ENCODE measurements around the gene NRP2. TPM values are rescaled to one million over a fixed set of nuclear protein-coding genes. Genes with fewer than 3 reads are reported as not detected.

Gene NRP2
- total and polyA plus RNA-seq, 2 of the 13 experiments (the other 11 are each of a cell fraction or from before 2014, with no cell fraction given): 0.65 to 1.4 TPM

- H3K27ac ChIP-seq (ENCODE audit: extremely low read length, insufficient read depth, low read length): no peak overlapping the region
- H3K4me3 ChIP-seq (replicated peaks in 1 of 3; ENCODE audit: insufficient read depth in 1 of 3, low read depth in 2 of 3, low read length in 3 of 3): no peak overlapping the region
- no peak overlapping the region for H3K9ac ChIP-seq (ENCODE audit: insufficient read depth, low read depth, low read length)
- H3K4me2 ChIP-seq (ENCODE audit: low read depth, low read length): no peak overlapping the region
- ATAC-seq (no peak), DNase-seq (ENCODE audit: low spot score) (no peak), FAIRE-seq (no peak)
- no peak for TF ChIP-seq KLF9 (CRISPR knock-in tag; IDR thresholded peaks at IDR 0.05; ENCODE audit: low read depth)
- TF ChIP-seq XRCC5 (optimal IDR thresholded peaks at IDR 0.05; ENCODE audit: low read length): no peak
- TF ChIP-seq ZNF629 (CRISPR knock-in tag; conservative IDR thresholded peaks at IDR 0.05): no peak
- TF ChIP-seq BRD4 (CRISPR knock-in tag; IDR thresholded peaks at IDR 0.05): no peak
- no peak for TF ChIP-seq ZNF777 (CRISPR knock-in tag; IDR thresholded peaks at IDR 0.05)
- no peak for TF ChIP-seq ZNF225 (CRISPR knock-in tag; IDR thresholded peaks at IDR 0.05)
- no peak for TF ChIP-seq U2AF2 (IDR thresholded peaks at IDR 0.05; ENCODE audit: low read depth, low read length)
- no peak for TF ChIP-seq RFXAP (CRISPR knock-in tag; IDR thresholded peaks at IDR 0.05; ENCODE audit: borderline replicate concordance)
- TF ChIP-seq ELF4 (CRISPR knock-in tag; IDR thresholded peaks at IDR 0.05; ENCODE audit: borderline replicate concordance): no peak
- TF ChIP-seq SP140L (CRISPR knock-in tag; IDR thresholded peaks at IDR 0.05; ENCODE audit: borderline replicate concordance): no peak
- no peak for TF ChIP-seq MED1 (CRISPR knock-in tag; IDR thresholded peaks at IDR 0.05)
- no peak for TF ChIP-seq THRA (CRISPR knock-in tag; IDR thresholded peaks at IDR 0.05; ENCODE audit: borderline replicate concordance)
- TF ChIP-seq GTF3A (CRISPR knock-in tag; conservative IDR thresholded peaks at IDR 0.05): no peak
- TF ChIP-seq ZNF782 (CRISPR knock-in tag; IDR thresholded peaks at IDR 0.05; ENCODE audit: borderline replicate concordance): no peak
- TF ChIP-seq PBX3 (CRISPR knock-in tag; IDR thresholded peaks at IDR 0.05; ENCODE audit: borderline replicate concordance): no peak
- H3K79me2 ChIP-seq (ENCODE audit: insufficient read depth, low read length): no peaks in the 10 kb centered on the region
- H3K36me3 ChIP-seq (replicated peaks in 1 of 2; ENCODE audit: control insufficient read depth in 1 of 2, insufficient read depth in 2 of 2, low read length in 2 of 2): no peaks in the 10 kb centered on the region
- BruUV-seq (replicated peaks): no TSS peak
- intact Hi-C loops (cut with micrococcal nuclease; ENCODE audit: unreplicated experiment): no loop called here
- H3K27me3 ChIP-seq (ENCODE audit: control insufficient read depth in 1 of 2, insufficient read depth in 2 of 2, low read length in 2 of 2): peaks cover 0 to 10% of the 10 kb centered on the region in 2 experiments; a peak in 1 of 5 replicates
- H4K20me1 ChIP-seq (ENCODE audit: insufficient read depth, low read length): no peaks in the 10 kb centered on the region
- H3K9me3 ChIP-seq (ENCODE audit: low read length): no peaks in the 10 kb centered on the region
- no peak overlapping the region for H2AFZ ChIP-seq (ENCODE audit: low read length)
- in situ Hi-C loops (cut with HindIII; ENCODE audit: extremely low pct_ligation_motif_present, low pct_unique_long_range_greater_than_20kb): no loop called here
- H3K4me1 ChIP-seq (ENCODE audit: insufficient read depth, low read length): peaks cover 42% of the 10 kb centered on the region
- ChIA-PET POLR2A (no interaction called here), CTCF (ENCODE audit: low intra/inter-chr PET ratio, low total read pairs) (no interaction called here)
- 38% methylated on average over 4 of the region's 4 CpGs for WGBS (ENCODE audit: low lambda C conversion rate)
These were observed 100.6 kb downstream of the NRP2 start for GRCh38 chr2:205782941-205783340.
